ENCODE results near the gene ABHD2.

The ABHD2 gene

DNA sequence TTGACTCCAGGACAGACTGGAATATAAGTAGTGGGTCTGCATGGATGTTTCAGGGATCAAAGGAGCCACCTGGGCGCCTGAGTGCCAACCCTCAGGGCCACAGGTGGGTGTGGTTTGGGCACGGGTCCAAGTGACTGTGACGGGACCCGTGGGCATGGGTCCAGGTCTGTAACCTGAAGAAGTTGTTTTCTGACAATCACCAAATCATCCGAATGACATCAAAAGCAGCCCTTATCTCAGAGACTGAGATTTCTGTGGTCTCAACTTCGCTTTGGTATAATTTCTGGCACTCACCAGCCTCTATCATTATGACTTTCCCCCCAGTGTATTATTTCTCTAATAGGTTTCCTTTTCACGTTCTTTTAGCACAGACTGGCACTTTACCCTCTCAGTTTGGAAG is 108.7 kb downstream of the ABHD2 start:
- TF ChIP-seq LEF1 (IDR thresholded peaks at IDR 0.05; ENCODE audit: borderline replicate concordance) = no peak
- no peak for TF ChIP-seq SUZ12 (IDR thresholded peaks at IDR 0.05)
- no peak for TF ChIP-seq ELF4 (IDR thresholded peaks at IDR 0.05)
- no peak for TF ChIP-seq L3MBTL2 (conservative IDR thresholded peaks at IDR 0.05)
- TF ChIP-seq FOXK2 (IDR thresholded peaks at IDR 0.05) = no peak
- no peak for TF ChIP-seq ARNT (IDR thresholded peaks at IDR 0.05)
- TF ChIP-seq BHLHE40 (IDR thresholded peaks at IDR 0.05; ENCODE audit: borderline replicate concordance) = no peak
- no peak for TF ChIP-seq FOXM1 (IDR thresholded peaks at IDR 0.05; ENCODE audit: borderline replicate concordance)
- no peak for DNase-seq (ENCODE audit: extremely low spot score)
- CTCF ChIA-PET = interaction anchor here (1.0 to 2.5 kb wide), 3 partner anchors 10 to 47 kb away, joined by 3 to 13 read pairs (median 7); no protein-coding TSS in a partner anchor
- POLR2A ChIA-PET = interaction anchor here (0.8 kb wide), 1 partner anchor 47 kb away, joined by 3 read pairs; the partner anchor contains the start of gene FANCI

DNA sequence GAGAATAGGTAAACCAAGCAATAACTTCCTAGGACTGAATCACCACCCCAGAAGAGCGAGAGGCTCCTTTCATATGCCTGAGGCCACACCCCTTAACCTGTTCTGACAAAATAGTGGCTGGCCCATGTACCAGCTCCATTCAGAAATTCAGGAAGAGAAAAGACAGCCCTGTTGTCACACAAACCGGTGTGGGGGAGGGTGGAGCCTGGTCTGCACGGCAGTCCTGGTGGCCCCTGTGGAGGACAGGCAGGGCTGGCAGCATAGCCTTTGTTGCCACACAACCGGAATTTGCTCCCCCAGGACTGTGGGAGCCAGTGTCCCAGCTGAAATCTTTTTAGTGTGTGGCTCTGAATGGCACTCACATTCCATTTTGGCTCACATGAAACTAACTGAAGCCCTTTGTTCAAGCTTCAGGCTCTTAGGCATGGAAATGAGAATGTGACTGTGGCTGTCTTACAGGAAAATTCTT is 109.3 kb downstream of the ABHD2 start:
- POLR2A ChIA-PET = interaction anchor here (0.8 kb wide), 1 partner anchor 46 kb away, joined by 3 read pairs; the partner anchor contains the start of gene FANCI
- TF ChIP-seq BHLHE40 (IDR thresholded peaks at IDR 0.05; ENCODE audit: borderline replicate concordance) = no peak
- TF ChIP-seq FOXM1 (IDR thresholded peaks at IDR 0.05; ENCODE audit: borderline replicate concordance) = no peak
- TF ChIP-seq L3MBTL2 (conservative IDR thresholded peaks at IDR 0.05) = no peak
- TF ChIP-seq LEF1 (IDR thresholded peaks at IDR 0.05; ENCODE audit: borderline replicate concordance) = no peak
- TF ChIP-seq ARNT (IDR thresholded peaks at IDR 0.05) = no peak
- no peak for TF ChIP-seq FOXK2 (IDR thresholded peaks at IDR 0.05)
- no peak for TF ChIP-seq CTBP1 (IDR thresholded peaks at IDR 0.05; ENCODE audit: borderline replicate concordance)
- TF ChIP-seq, protein P1, sequence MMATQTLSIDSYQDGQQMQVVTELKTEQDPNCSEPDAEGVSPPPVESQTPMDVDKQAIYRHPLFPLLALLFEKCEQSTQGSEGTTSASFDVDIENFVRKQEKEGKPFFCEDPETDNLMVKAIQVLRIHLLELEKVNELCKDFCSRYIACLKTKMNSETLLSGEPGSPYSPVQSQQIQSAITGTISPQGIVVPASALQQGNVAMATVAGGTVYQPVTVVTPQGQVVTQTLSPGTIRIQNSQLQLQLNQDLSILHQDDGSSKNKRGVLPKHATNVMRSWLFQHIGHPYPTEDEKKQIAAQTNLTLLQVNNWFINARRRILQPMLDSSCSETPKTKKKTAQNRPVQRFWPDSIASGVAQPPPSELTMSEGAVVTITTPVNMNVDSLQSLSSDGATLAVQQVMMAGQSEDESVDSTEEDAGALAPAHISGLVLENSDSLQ (IDR thresholded peaks at IDR 0.05) = no peak
- TF ChIP-seq HDGF (IDR thresholded peaks at IDR 0.05; ENCODE audit: borderline replicate concordance) = no peak
- TF ChIP-seq TARDBP (IDR thresholded peaks at IDR 0.05) = no peak
- no peak for TF ChIP-seq SP1 (IDR thresholded peaks at IDR 0.05)
- no peak for TF ChIP-seq FOXA1 (IDR thresholded peaks at IDR 0.05)
- no peak for TF ChIP-seq NFRKB (IDR thresholded peaks at IDR 0.05)
- no peak for TF ChIP-seq ELF4 (IDR thresholded peaks at IDR 0.05)
- no peak for TF ChIP-seq ZNF384 (IDR thresholded peaks at IDR 0.05)
- no peak for TF ChIP-seq SUZ12 (IDR thresholded peaks at IDR 0.05)
- peak; percentile 30 for DNase-seq (ENCODE audit: extremely low spot score)
- CTCF ChIA-PET = interaction anchor here (1.0 to 2.5 kb wide), 4 partner anchors 9 to 47 kb away, joined by 3 to 13 read pairs (median 5); no protein-coding TSS in a partner anchor

DNA sequence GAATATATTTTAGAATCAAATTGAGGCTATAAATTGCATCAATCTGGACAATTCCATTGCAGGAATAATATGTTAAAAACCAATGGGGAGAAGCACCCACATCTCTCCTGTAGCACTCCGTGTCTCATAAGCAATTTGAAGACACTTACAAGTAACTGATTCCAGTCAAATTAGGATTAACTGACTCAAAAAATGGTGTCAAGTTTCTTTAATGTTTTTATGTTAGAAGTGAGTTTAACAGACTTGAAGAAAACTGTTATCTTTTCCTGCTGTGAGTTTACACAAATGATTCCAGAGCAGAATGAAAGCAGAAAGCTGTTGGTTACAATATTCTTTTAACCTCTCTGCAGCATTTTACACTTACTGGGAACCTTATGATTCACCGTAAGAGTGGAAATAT is 109.9 kb downstream of the ABHD2 start:
- CTCF ChIA-PET = interaction anchor here (1.0 to 2.5 kb wide), 2 partner anchors 9 to 11 kb away, joined by 3 to 13 read pairs; no protein-coding TSS in a partner anchor
- no peak for TF ChIP-seq SUZ12 (IDR thresholded peaks at IDR 0.05)
- TF ChIP-seq ELF4 (IDR thresholded peaks at IDR 0.05) = no peak
- TF ChIP-seq NFRKB (IDR thresholded peaks at IDR 0.05) = no peak
- no peak for DNase-seq (ENCODE audit: extremely low spot score)
- POLR2A ChIA-PET = no interaction called here

DNA sequence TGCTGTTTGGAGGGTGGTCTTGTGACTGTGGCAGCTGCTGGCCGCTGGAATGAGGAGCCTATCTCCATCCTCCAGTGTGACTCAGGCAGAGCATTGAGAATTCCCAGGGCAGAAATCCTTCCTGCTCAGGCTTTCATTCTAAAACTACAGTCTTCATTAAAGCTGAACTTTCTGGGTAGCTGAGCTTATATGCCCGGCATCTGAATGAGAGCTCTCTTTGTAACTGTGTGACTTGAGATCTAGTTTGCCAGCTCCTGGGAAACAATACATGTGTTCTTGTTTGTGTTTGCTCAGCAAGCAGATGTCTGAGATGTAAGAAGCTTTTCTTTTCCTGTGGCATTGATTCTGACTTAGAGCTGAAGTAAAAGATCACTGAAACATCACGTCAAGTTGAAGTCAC is 110.7 kb downstream of the ABHD2 start:
- CTCF ChIA-PET = interaction anchor here (0.8 to 2.5 kb wide), 3 partner anchors 8 to 28 kb away, joined by 3 to 13 read pairs (median 4); no protein-coding TSS in a partner anchor
- no peak for DNase-seq (ENCODE audit: extremely low spot score)
- TF ChIP-seq ZNF384 (IDR thresholded peaks at IDR 0.05) (no peak), FOXM1 (IDR thresholded peaks at IDR 0.05; ENCODE audit: borderline replicate concordance) (no peak), SP1 (IDR thresholded peaks at IDR 0.05) (no peak), ELF4 (IDR thresholded peaks at IDR 0.05) (no peak), BHLHE40 (IDR thresholded peaks at IDR 0.05; ENCODE audit: borderline replicate concordance) (no peak), FOXK2 (IDR thresholded peaks at IDR 0.05) (no peak), LEF1 (IDR thresholded peaks at IDR 0.05; ENCODE audit: borderline replicate concordance) (no peak)
- TF ChIP-seq, protein P1 (IDR thresholded peaks at IDR 0.05) = no peak
- POLR2A ChIA-PET = no interaction called here

DNA sequence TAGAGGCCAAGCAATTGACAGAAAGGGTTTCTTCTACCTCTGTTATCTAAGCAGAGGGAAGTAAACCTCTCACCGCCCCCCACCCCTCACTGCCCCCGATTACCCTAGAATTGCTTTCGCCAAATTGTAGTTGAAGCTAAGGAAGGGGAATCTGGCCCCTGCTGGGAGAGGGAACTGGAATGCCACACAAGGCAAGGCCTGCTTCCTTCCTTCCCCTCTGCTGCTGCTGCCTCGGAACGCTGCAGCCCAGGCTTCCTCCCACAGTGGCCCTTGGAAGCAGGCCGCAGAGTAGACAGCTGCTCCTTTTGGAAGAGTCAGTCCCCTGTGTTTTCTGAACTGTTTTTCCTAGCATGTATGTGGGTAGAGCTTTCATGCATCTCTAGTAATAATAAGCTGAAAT is 111.5 kb downstream of the ABHD2 start:
- CTCF ChIA-PET = interaction anchor here (0.6 to 1.6 kb wide), 3 partner anchors 22 to 545 kb away, joined by 3 to 4 read pairs (median 3); no protein-coding TSS in a partner anchor
- TF ChIP-seq CTBP1 (IDR thresholded peaks at IDR 0.05; ENCODE audit: borderline replicate concordance) (no peak), ELF4 (IDR thresholded peaks at IDR 0.05) (no peak), TARDBP (IDR thresholded peaks at IDR 0.05) (no peak), FOXM1 (IDR thresholded peaks at IDR 0.05; ENCODE audit: borderline replicate concordance) (no peak), L3MBTL2 (conservative IDR thresholded peaks at IDR 0.05) (no peak), NFRKB (IDR thresholded peaks at IDR 0.05) (no peak), LEF1 (IDR thresholded peaks at IDR 0.05; ENCODE audit: borderline replicate concordance) (no peak), FOXA1 (IDR thresholded peaks at IDR 0.05) (no peak), BHLHE40 (IDR thresholded peaks at IDR 0.05; ENCODE audit: borderline replicate concordance) (no peak), SP1 (IDR thresholded peaks at IDR 0.05) (no peak), FOXK2 (IDR thresholded peaks at IDR 0.05) (no peak)
- TF ChIP-seq, protein P1 (IDR thresholded peaks at IDR 0.05) = no peak
- POLR2A ChIA-PET = no interaction called here
- DNase-seq (ENCODE audit: extremely low spot score) = no peak

DNA sequence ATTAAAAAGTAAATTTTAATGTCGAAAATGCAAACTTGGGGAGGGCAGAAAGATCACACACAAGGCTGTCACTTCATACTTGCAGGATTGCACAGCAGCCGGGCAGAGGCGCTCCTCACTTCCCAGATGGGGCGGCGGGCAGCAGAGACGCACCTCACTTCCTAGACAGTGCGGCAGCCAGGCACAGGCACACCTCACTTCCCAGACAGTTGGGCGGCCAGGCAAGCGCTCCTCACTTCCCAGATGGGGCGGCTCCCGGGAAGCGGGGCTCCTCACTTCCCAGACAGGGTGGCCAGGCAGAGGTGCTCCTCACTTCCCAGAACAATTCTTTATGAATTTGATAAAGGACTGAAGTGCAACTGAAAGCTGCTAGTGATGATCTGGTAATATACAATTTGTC is 111.9 kb downstream of the ABHD2 start:
- POLR2A ChIA-PET = no interaction called here
- CTCF ChIA-PET = interaction anchor here (0.6 to 1.6 kb wide), 2 partner anchors 29 to 545 kb away, joined by 3 to 4 read pairs; no protein-coding TSS in a partner anchor
- TF ChIP-seq FOXK2 (IDR thresholded peaks at IDR 0.05) (no peak), ARNT (IDR thresholded peaks at IDR 0.05) (no peak)
- DNase-seq (ENCODE audit: extremely low spot score) = no peak
